Astrocyte of the cerebellum (primary cell): Measurements from ENCODE around the gene SYT5.
A peak's percentile ranks its signal among the peaks of the same experiment; 100 is the strongest.

Experiments
- DNase-seq: peaks from one replicate; pipeline ENCODE4 v3.0.0-alpha.2; 2011; ENCODE audit warnings: low read depth
- H3K4me3 ChIP-seq: 2 replicates; pipeline ENCODE4 v1.5.1; 2011; ENCODE audit warnings: mild to moderate bottlenecking, low read depth, low read length, moderate library complexity
- in situ Hi-C: cut with HindIII; loops from 2 replicates; pipeline ENCODE4 v1.10.0; 2017; ENCODE audit warnings: low sequenced_read_pairs
- TF ChIP-seq, protein P1 (sequence below): IDR thresholded peaks from 2 replicates; pipeline ENCODE4 v1.5.1; 2012; ENCODE audit warnings: low read length, low read depth, moderate library complexity, mild to moderate bottlenecking; ENCODE audit errors: missing control alignments

Gene SYT5

GRCh38 chr19:55178781-55179599 is 1.1 kb downstream of the SYT5 start:
- TF ChIP-seq, protein P1, sequence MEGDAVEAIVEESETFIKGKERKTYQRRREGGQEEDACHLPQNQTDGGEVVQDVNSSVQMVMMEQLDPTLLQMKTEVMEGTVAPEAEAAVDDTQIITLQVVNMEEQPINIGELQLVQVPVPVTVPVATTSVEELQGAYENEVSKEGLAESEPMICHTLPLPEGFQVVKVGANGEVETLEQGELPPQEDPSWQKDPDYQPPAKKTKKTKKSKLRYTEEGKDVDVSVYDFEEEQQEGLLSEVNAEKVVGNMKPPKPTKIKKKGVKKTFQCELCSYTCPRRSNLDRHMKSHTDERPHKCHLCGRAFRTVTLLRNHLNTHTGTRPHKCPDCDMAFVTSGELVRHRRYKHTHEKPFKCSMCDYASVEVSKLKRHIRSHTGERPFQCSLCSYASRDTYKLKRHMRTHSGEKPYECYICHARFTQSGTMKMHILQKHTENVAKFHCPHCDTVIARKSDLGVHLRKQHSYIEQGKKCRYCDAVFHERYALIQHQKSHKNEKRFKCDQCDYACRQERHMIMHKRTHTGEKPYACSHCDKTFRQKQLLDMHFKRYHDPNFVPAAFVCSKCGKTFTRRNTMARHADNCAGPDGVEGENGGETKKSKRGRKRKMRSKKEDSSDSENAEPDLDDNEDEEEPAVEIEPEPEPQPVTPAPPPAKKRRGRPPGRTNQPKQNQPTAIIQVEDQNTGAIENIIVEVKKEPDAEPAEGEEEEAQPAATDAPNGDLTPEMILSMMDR: no peak
- in situ Hi-C loops: loop anchor here (5.0 to 10.0 kb wide), 4 partner anchors 76 to 236 kb away; partner anchors contain the start of genes COX6B2, PPP6R1 and RPL28
- peak overlapping the region; percentile 11 for H3K4me3 ChIP-seq
- DNase-seq: no peak

- no peak for DNase-seq
- H3K4me3 ChIP-seq: no peak overlapping the region
- in situ Hi-C loops: loop anchor here (5.0 to 10.0 kb wide), 4 partner anchors 79 to 239 kb away; partner anchors contain the start of genes COX6B2, PPP6R1 and RPL28
- TF ChIP-seq, protein P1: no peak
Measured at GRCh38 chr19:55176076-55176475, 4.0 kb downstream of the SYT5 start.

DNA sequence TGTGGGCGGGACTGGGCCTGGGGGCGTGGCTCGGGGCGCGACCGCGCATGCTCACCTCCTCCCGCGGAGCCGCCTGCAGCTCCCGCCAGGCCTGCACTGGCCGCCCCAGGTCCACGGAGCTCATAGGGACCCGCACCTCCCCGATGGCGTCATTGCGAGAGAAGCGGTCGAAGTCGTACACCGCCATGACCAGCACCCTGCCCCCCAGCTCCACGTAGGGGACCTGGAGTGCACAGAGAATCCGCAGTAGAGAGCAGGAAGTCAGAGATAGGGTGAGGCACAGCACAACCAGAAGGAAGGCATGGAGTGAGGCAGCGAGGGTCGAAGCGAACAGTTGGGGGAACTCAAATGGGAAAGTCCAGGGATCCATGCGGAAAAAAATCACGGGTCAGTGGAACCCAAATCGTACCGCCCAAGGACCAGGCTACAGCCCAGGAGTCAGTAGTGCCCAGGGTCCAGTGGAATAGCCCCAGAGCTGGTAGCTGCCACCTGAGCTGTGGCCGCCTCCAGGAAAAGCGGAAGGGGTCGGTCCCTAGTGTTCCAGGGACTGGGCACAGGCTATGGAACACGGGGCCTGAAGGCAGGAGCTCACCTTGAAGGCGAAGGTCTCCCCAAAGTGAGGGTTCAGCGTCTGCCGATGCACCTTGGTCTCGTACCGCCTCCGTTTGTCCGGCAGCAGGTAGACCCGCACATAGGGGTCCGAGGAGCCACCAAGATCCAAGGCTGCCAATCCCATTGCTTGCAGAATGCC is 4.8 kb downstream of the SYT5 start:
- in situ Hi-C loops: loop anchor here (5.0 to 10.0 kb wide), 4 partner anchors 80 to 240 kb away; partner anchors contain the start of genes COX6B2, PPP6R1 and RPL28
- H3K4me3 ChIP-seq: no peak overlapping the region
- DNase-seq: no peak
- TF ChIP-seq, protein P1: no peak

DNA sequence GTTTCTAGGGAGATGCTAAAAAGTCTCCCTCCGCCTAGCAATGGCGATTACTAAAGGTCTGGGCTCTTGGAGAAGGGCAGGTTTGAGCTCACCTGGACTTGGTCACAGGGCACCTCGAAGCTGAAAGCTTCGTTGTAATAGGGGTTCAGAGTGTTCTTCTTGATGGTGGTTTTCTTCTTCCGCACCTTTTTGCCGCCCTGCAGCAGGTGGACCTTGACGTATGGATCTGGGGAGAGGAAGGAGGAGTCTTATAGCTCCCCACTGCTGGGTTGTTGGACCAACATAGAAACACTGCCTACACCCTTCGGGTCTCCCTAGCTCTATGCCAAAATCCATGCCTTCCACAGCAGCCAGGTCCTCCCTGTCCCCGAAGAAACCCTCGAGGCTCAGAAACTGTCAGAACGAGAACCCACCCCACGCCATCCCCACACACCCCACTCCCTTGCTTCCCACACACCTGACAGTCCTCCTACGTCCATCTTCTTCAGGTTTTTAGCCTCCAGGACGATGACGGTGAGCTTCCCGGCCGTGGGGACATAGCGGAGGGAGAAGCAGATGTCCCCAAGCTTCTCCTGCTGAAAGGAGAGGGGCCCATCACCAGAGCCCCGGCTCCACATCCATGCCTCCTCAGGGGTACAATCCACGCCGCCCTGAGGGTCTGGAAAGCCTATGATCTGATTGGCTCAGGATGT is 5.5 kb downstream of the SYT5 start:
- in situ Hi-C loops: loop anchor here (5.0 to 10.0 kb wide), 7 partner anchors 43 to 240 kb away; partner anchors contain the start of genes COX6B2, PPP1R12C, PPP6R1 and RPL28
- no peak overlapping the region for H3K4me3 ChIP-seq
- DNase-seq: no peak
- TF ChIP-seq, protein P1: no peak

DNA sequence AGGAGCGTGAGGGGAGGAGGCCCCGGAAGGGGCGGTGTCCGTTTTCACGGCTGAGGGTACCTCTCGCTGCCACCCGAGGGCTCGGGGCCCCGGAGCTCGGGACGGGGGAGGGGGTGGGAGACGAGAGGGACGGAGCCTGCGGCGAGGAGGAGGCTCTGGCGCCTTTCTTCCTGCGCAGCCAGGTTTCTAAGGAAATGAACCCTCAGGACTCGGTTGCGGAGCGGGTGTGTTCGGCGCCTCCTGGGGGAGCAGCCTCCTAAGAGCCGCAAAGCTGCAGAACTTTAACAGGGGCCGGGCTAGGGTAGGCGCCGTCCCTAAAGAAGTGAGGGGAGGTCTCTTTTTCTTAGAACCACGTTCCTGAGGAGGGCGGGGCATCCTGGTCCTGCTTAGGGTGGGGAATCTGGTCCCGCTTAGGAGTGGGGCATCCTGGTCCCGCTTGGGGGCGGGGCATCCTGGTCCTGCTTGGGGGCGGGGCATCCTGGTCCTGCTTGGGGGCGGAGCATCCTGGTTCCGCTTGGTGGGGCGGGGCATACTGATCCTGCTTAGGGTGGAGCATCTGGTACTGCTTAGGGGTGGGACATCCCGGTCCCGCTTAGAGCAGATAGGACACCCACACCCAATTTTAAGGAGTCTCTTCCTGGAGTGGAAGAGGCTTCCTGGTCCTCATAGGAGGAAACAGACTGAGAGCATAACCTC is 6.2 kb downstream of the SYT5 start:
- DNase-seq: no peak
- in situ Hi-C loops: loop anchor here (5.0 to 10.0 kb wide), 6 partner anchors 43 to 241 kb away; partner anchors contain the start of genes COX6B2, PPP1R12C and PPP6R1
- H3K4me3 ChIP-seq: peak overlapping the region; percentile 39
- TF ChIP-seq, protein P1: no peak
